ENCODE measurements around the gene UBE2R2.
"Not testable (repeated sequence)": the region's sequence is repeated elsewhere in the genome, so short reads cannot be mapped to it uniquely, and the experiment has no call there.

DNA sequence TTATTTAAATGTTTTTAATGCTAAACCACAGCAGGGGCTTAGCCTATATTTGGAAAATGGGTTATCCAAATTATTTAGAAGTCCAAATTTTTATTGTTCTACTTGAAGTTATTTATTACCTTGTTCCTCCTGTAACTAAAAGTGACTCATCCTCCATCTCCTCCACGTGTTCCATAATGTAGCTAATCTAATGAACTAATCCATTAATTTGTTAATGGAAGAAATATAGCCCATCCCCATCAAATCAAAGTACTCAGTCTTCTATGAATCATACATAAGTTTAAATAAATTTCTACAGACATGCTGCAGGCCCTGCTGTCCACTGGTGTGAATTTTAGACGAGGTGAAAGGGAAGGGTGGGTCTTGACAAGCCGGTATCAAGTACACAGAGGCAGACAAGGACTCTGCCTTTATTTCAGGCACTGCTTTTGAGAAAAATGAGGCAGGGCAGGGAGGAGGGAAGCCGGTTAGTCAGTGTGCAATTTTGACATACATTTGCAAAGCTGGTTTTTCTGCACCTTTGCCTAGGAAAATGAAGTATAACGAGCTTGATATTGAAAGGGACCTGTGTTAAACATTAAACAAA, 42.8 kb upstream of the UBE2R2 start:
- TF ChIP-seq, protein P1, sequence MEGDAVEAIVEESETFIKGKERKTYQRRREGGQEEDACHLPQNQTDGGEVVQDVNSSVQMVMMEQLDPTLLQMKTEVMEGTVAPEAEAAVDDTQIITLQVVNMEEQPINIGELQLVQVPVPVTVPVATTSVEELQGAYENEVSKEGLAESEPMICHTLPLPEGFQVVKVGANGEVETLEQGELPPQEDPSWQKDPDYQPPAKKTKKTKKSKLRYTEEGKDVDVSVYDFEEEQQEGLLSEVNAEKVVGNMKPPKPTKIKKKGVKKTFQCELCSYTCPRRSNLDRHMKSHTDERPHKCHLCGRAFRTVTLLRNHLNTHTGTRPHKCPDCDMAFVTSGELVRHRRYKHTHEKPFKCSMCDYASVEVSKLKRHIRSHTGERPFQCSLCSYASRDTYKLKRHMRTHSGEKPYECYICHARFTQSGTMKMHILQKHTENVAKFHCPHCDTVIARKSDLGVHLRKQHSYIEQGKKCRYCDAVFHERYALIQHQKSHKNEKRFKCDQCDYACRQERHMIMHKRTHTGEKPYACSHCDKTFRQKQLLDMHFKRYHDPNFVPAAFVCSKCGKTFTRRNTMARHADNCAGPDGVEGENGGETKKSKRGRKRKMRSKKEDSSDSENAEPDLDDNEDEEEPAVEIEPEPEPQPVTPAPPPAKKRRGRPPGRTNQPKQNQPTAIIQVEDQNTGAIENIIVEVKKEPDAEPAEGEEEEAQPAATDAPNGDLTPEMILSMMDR (conservative IDR thresholded peaks at IDR 0.05; ENCODE audit: low read depth, low read length), result not testable (repeated sequence)
- TF ChIP-seq POLR2A (IDR thresholded peaks at IDR 0.05; ENCODE audit: low read depth, low read length); SMC3 (IDR thresholded peaks at IDR 0.05; ENCODE audit: low read depth, low read length); RFX5 (IDR thresholded peaks at IDR 0.05; ENCODE audit: low read depth, low read length); RAD21 (IDR thresholded peaks at IDR 0.05; ENCODE audit: low read length); CEBPB (IDR thresholded peaks at IDR 0.05; ENCODE audit: low read depth, low read length); MXI1 (IDR thresholded peaks at IDR 0.05; ENCODE audit: borderline replicate concordance, low read depth, low read length); BHLHE40 (IDR thresholded peaks at IDR 0.05; ENCODE audit: low read depth, low read length); FOS (IDR thresholded peaks at IDR 0.05; ENCODE audit: low read depth, low read length); CHD1 (IDR thresholded peaks at IDR 0.05; ENCODE audit: low read depth, low read length); RCOR1 (IDR thresholded peaks at IDR 0.05; ENCODE audit: insufficient replicate concordance, low read length): not testable (repeated sequence)
- TF ChIP-seq, protein P2, sequence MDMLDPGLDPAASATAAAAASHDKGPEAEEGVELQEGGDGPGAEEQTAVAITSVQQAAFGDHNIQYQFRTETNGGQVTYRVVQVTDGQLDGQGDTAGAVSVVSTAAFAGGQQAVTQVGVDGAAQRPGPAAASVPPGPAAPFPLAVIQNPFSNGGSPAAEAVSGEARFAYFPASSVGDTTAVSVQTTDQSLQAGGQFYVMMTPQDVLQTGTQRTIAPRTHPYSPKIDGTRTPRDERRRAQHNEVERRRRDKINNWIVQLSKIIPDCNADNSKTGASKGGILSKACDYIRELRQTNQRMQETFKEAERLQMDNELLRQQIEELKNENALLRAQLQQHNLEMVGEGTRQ (IDR thresholded peaks at IDR 0.05; ENCODE audit: low read depth, low read length), result not testable (repeated sequence)
